Uterus (tissue), 4 donors: ENCODE measurements around the gene FNDC1. TPM values are rescaled to one million over a fixed set of nuclear protein-coding genes. Genes with fewer than 3 reads are reported as not detected.

Source experiments
- DNase-seq, 2 donors: peaks; one replicate each; pipeline ENCODE4 v3.0.0-alpha.2; 2019 to 2020
- H3K27ac ChIP-seq, 2 donors: fragments of 200-600 bp; sonication (generic); 1 replicate in 1 of 2; 2 replicates in 1 of 2; pipeline ENCODE4 v1.5.1; 2016 to 2018
- H3K27me3 ChIP-seq, 2 donors: fragments of 200-600 bp; sonication (generic); one replicate each; pipeline ENCODE4 v1.5.1; 2018 to 2019; ENCODE audit warnings: control low read depth in 1 of 2
- H3K36me3 ChIP-seq, 2 donors: fragments of 200-600 bp; sonication (generic); one replicate each; pipeline ENCODE4 v1.5.1; 2019; ENCODE audit warnings: control low read depth in 1 of 2
- H3K4me1 ChIP-seq, 2 donors: fragments of 200-600 bp; sonication (generic); one replicate each; pipeline ENCODE4 v1.5.1; 2018 to 2019; ENCODE audit warnings: control low read depth in 1 of 2
- H3K4me3 ChIP-seq, 2 donors: fragments of 200-600 bp; sonication (generic); 1 replicate in 1 of 2; 2 replicates in 1 of 2; pipeline ENCODE4 v1.5.1; 2018 to 2019; ENCODE audit warnings: mild to moderate bottlenecking in 1 of 2
- H3K9me3 ChIP-seq, 2 donors: fragments of 200-600 bp; sonication (generic); one replicate each; pipeline ENCODE4 v1.5.1; 2019; ENCODE audit warnings: control low read depth in 1 of 2
- CTCF ChIP-seq, 4 experiments: fragments of 200-600 bp in 2 of 4; fragments of 450-650 bp in 2 of 4; sonication (generic) in 2 of 4; IDR thresholded peaks; one replicate each; pipeline ENCODE4 v1.5.1; 2016 to 2019; ENCODE audit warnings: antibody characterized with exemption in 4 of 4, mild to moderate bottlenecking in 2 of 4, moderate library complexity in 1 of 4
- POLR2A ChIP-seq, 2 donors: fragments of 450-650 bp; IDR thresholded peaks; one replicate each; pipeline ENCODE4 v1.6.1; 2016; ENCODE audit warnings: antibody characterized with exemption in 2 of 2, mild to moderate bottlenecking in 1 of 2, moderate library complexity in 1 of 2
- intact Hi-C: fragments of 100-400 bp; cut with DNase I; formaldehyde crosslinking; loops from one replicate; pipeline ENCODE4 v1.15.1; 2023; ENCODE audit warnings: low total_unique reads
- total RNA-seq, 4 donors: library from RNA; depleted of rRNA in 3 of 4; stranded (reverse); fragments of >200 nt in 3 of 4; gene quantifications; one replicate each; pipeline versions ENCODE4 v1.1.0 to v1.2.4, GENCODE V29; 2014 to 2023
- donor health status: DM: yes; HTN: yes; CAD: no.

The FNDC1 gene
- total RNA-seq, 4 donors from 2014 or later: 0.26 to 28.1 (median 0.55) TPM; not detected in 1

- Histone ChIP-seq H3K27ac (no peak overlapping the region), H3K4me3 (no peak overlapping the region), H3K9me3 (no peaks in the 10 kb centered on the region), H3K4me1 (no peaks in the 10 kb centered on the region), H3K27me3 (no peaks in the 10 kb centered on the region), H3K36me3 (no peaks in the 10 kb centered on the region)
- intact Hi-C loops: no loop called here
- no peak for TF ChIP-seq POLR2A (IDR thresholded peaks at IDR 0.05)
- no peak for TF ChIP-seq CTCF (IDR thresholded peaks at IDR 0.05)
- no peak for DNase-seq
These were observed 20.6 kb upstream of the FNDC1 start for GRCh38 chr6:159148641-159149040.

GRCh38 chr6:159149641-159150040 is 19.6 kb upstream of the FNDC1 start:
- Histone ChIP-seq H3K4me1 (no peaks in the 10 kb centered on the region), H3K27me3 (no peaks in the 10 kb centered on the region), H3K27ac (no peak overlapping the region), H3K36me3 (no peaks in the 10 kb centered on the region), H3K4me3 (no peak overlapping the region), H3K9me3 (no peaks in the 10 kb centered on the region)
- intact Hi-C loops: no loop called here
- TF ChIP-seq POLR2A (IDR thresholded peaks at IDR 0.05) (no peak), CTCF (IDR thresholded peaks at IDR 0.05) (no peak)
- no peak for DNase-seq

- intact Hi-C loops: no loop called here
- Histone ChIP-seq H3K4me1 (no peaks in the 10 kb centered on the region), H3K4me3 (no peak overlapping the region), H3K27ac (no peak overlapping the region), H3K9me3 (no peaks in the 10 kb centered on the region), H3K27me3 (no peaks in the 10 kb centered on the region), H3K36me3 (no peaks in the 10 kb centered on the region)
- TF ChIP-seq POLR2A (IDR thresholded peaks at IDR 0.05) (no peak), CTCF (IDR thresholded peaks at IDR 0.05) (peak; percentile 36 to 65 (median 50))
- DNase-seq: peak in 1 of 2 donors; percentile 33
These were observed 17.8 kb upstream of the FNDC1 start for GRCh38 chr6:159151266-159151855.

- intact Hi-C loops: no loop called here
- no peak for DNase-seq
- Histone ChIP-seq H3K4me3 (no peak overlapping the region), H3K27me3 (no peaks in the 10 kb centered on the region), H3K27ac (no peak overlapping the region), H3K9me3 (no peaks in the 10 kb centered on the region), H3K4me1 (no peaks in the 10 kb centered on the region), H3K36me3 (no peaks in the 10 kb centered on the region)
- TF ChIP-seq POLR2A (IDR thresholded peaks at IDR 0.05) (no peak), CTCF (IDR thresholded peaks at IDR 0.05) (no peak)
These were observed 17.2 kb upstream of the FNDC1 start for GRCh38 chr6:159152041-159152440.

- no peak overlapping the region for H3K27ac ChIP-seq
- TF ChIP-seq CTCF (IDR thresholded peaks at IDR 0.05): no peak
- TF ChIP-seq POLR2A (IDR thresholded peaks at IDR 0.05): no peak
- no peak for DNase-seq
- no peaks in the 10 kb centered on the region for H3K27me3 ChIP-seq
- H3K36me3 ChIP-seq: no peaks in the 10 kb centered on the region
- intact Hi-C loops: no loop called here
- no peaks in the 10 kb centered on the region for H3K9me3 ChIP-seq
- no peak overlapping the region for H3K4me3 ChIP-seq
- H3K4me1 ChIP-seq: no peaks in the 10 kb centered on the region
These were observed 16.4 kb upstream of the FNDC1 start for GRCh38 chr6:159152782-159153181.
